ENCODE results near the gene ZNF581. TPM values are rescaled to one million over a fixed set of nuclear protein-coding genes. Genes with fewer than 3 reads are reported as not detected.

The ZNF581 gene
- total and polyA plus RNA-seq, 4 donors, result 2.1 to 7.3 (median 5.2) TPM

DNA sequence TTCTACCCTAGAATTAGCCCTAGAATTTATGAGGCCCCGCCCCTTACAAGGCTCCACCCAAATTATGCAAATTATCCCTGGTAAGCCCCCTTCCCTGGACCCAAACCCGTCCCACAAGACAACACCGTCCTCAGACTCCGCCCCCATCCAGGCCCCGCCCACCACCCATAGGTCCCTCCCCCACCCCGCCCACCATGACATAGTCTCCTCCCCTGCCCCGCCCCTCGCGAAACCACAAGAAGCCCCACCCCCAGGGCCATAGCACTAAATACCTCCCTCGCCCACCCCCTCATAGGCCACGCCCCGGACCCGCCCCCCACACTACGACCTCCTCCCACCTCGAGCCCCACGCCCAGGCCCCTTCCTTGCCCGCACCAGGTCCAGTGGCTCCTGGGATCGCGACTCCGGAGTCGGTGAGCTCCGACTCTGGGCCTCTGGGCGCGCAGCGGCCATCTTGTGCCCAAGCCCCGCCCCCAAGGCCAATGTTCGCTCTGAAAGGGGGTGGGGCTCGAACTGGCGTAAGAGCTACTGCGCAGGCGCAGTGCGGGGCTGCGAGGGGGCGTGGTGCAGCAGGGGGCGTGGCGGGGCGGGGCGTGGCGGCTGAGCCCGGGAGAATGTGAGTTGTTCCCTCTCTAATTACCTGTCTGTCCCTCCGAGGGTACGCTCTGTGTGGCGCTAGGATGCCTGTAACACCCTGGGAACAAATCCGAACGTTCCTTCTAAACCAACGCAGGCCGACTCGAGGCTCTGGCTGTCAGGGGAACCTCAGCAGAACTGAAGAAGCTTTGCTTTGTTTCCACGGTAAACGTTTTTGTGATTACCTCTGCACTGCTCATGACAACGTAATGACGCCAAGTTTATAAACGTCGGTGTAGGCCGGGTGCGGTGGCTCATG is 19.1 kb upstream of the ZNF581 start, which contains the start of gene ZNF784:
Gene ZNF784 (minus strand): TSS at position 458 of the 895 bp plus-strand sequence. CDS start 5 bp downstream, at position 453.
- no peaks in the 10 kb centered on the region for H3K9me3 ChIP-seq (ENCODE audit: control insufficient read depth in 4 of 4, low read length in 3 of 4)
- peak within 1 kb of the TSS; percentile 53 to 75 (median 64) for H3K4me3 ChIP-seq (ENCODE audit: low read depth in 1 of 3, low read length in 3 of 3)
- peak; percentile 80 for TF ChIP-seq SP1 (IDR thresholded peaks at IDR 0.05)
- no peak for TF ChIP-seq RAD21 (IDR thresholded peaks at IDR 0.05)
- no peak for TF ChIP-seq FOXA2 (IDR thresholded peaks at IDR 0.05)
- TF ChIP-seq JUND (IDR thresholded peaks at IDR 0.05), result no peak
- no peak for TF ChIP-seq CTCF (IDR thresholded peaks at IDR 0.05; ENCODE audit: low read depth, low read length, missing input control)
- no peak for TF ChIP-seq RXRA (IDR thresholded peaks at IDR 0.05)
- peak; percentile 98 for TF ChIP-seq YY1 (IDR thresholded peaks at IDR 0.05)
- TF ChIP-seq HNF4A (conservative IDR thresholded peaks at IDR 0.05), result peak in 1 of 2 donors; percentile 27
- peak; percentile 96 for DNase-seq (ENCODE audit: low spot score)
- no peak within 1 kb of the TSS for H3K9ac ChIP-seq (ENCODE audit: low read depth in 1 of 2, low read length in 2 of 2)
- H3K27ac ChIP-seq (ENCODE audit: low read depth in 1 of 2, low read length in 2 of 2), result peak within 1 kb of the TSS; percentile 88 to 93
- peaks cover 0 to 4% (median 1%) of the 10 kb centered on the region in 4 donors for H3K36me3 ChIP-seq (ENCODE audit: control insufficient read depth in 4 of 4, insufficient read depth in 3 of 4, low read depth in 1 of 4, low read length in 3 of 4)
- peaks cover 0 to 12% (median 7%) of the 10 kb centered on the region in 4 donors for H3K4me1 ChIP-seq (ENCODE audit: control insufficient read depth in 4 of 4, insufficient read depth in 4 of 4, low read length in 3 of 4)
- no peaks in the 10 kb centered on the region for H3K27me3 ChIP-seq (ENCODE audit: control insufficient read depth in 4 of 4, insufficient read depth in 4 of 4, low read length in 3 of 4)
- WGBS, result under 1% methylated on average over 56 of the region's 56 CpGs

DNA sequence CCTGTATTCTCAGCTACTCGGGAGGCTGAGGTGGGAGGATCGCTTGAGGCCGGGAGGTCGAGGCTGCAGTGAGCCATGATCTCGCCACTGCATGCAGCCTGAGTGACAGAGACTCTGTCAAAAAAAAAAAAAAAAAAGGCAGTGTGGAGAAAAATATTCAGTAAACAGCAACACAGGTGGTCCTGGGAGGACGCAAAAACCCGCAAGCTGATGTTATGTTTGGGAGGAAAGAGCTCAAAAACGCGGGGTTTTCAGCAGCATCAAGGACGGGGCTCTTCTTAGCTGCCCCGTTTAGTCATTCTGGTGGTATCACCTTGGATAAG is 18.5 kb upstream of the ZNF581 start:
- WGBS, result 52% methylated on average over 11 of the region's 11 CpGs
- no peak for TF ChIP-seq EGR1 (IDR thresholded peaks at IDR 0.05; ENCODE audit: low read depth in 2 of 2)
- TF ChIP-seq TAF1 (conservative IDR thresholded peaks at IDR 0.05), result no peak
- TF ChIP-seq YY1 (IDR thresholded peaks at IDR 0.05), result no peak
- TF ChIP-seq RXRA (IDR thresholded peaks at IDR 0.05), result no peak
- no peak for TF ChIP-seq SP1 (IDR thresholded peaks at IDR 0.05)
- TF ChIP-seq RAD21 (IDR thresholded peaks at IDR 0.05), result no peak
- TF ChIP-seq HNF4A (conservative IDR thresholded peaks at IDR 0.05), result no peak
- TF ChIP-seq GABPA (IDR thresholded peaks at IDR 0.05 in 1 of 2, conservative IDR thresholded peaks at IDR 0.05 in 1 of 2), result no peak
- no peak for TF ChIP-seq HNF4G (IDR thresholded peaks at IDR 0.05)
- TF ChIP-seq NR2F2 (IDR thresholded peaks at IDR 0.05), result no peak
- TF ChIP-seq FOXA1 (IDR thresholded peaks at IDR 0.05), result no peak
- TF ChIP-seq FOXA2 (IDR thresholded peaks at IDR 0.05), result no peak
- TF ChIP-seq, protein P1, sequence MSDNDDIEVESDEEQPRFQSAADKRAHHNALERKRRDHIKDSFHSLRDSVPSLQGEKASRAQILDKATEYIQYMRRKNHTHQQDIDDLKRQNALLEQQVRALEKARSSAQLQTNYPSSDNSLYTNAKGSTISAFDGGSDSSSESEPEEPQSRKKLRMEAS (IDR thresholded peaks at IDR 0.05), result no peak
- no peak for TF ChIP-seq REST (IDR thresholded peaks at IDR 0.05)
- no peak for TF ChIP-seq ZBTB33 (IDR thresholded peaks at IDR 0.05)
- TF ChIP-seq ATF3 (IDR thresholded peaks at IDR 0.05), result no peak
- no peak for TF ChIP-seq CTCF (IDR thresholded peaks at IDR 0.05; ENCODE audit: low read depth, low read length, missing input control)
- Histone ChIP-seq H3K9me3 (ENCODE audit: control insufficient read depth in 4 of 4, low read length in 3 of 4) (no peaks in the 10 kb centered on the region), H3K9ac (ENCODE audit: low read depth in 1 of 2, low read length in 2 of 2) (no peak overlapping the region), H3K4me3 (ENCODE audit: low read depth in 1 of 3, low read length in 3 of 3) (peak overlapping the region; percentile 32 to 75 (median 53)), H3K27ac (ENCODE audit: low read depth in 1 of 2, low read length in 2 of 2) (no peak overlapping the region), H3K27me3 (ENCODE audit: control insufficient read depth in 4 of 4, insufficient read depth in 4 of 4, low read length in 3 of 4) (no peaks in the 10 kb centered on the region), H3K4me1 (ENCODE audit: control insufficient read depth in 4 of 4, insufficient read depth in 4 of 4, low read length in 3 of 4) (peaks cover 0 to 12% (median 7%) of the 10 kb centered on the region in 4 donors), H3K36me3 (ENCODE audit: control insufficient read depth in 4 of 4, insufficient read depth in 3 of 4, low read depth in 1 of 4, low read length in 3 of 4) (peaks cover 0 to 4% (median 1%) of the 10 kb centered on the region in 4 donors)
- no peak for DNase-seq (ENCODE audit: low spot score)

Data from liver (tissue), 9 donors.